Astrocyte (in vitro differentiated cells and primary cell): ENCODE measurements around the gene P3H3. TPM values are rescaled to one million over a fixed set of nuclear protein-coding genes. Genes with fewer than 3 reads are reported as not detected.

Experiments
- DNase-seq: peaks from one replicate; pipeline ENCODE4 v3.0.0-alpha.2; 2010; ENCODE audit warnings: low read depth
- FAIRE-seq: peaks from 2 replicates; lab custom pipeline; 2011; peaks lifted over from hg19 to GRCh38; lab: Jason Lieb, UNC
- H2AFZ ChIP-seq: 2 replicates; pipeline ENCODE4 v1.6.0; 2012; ENCODE audit warnings: low read depth, low read length, inconsistent platforms
- H3K27ac ChIP-seq: 2 replicates; pipeline ENCODE4 v1.5.1; 2011; ENCODE audit warnings: low read depth, low read length, inconsistent platforms
- H3K27me3 ChIP-seq: 2 replicates; pipeline ENCODE4 v1.6.0; 2011; ENCODE audit warnings: low read length, inconsistent platforms; ENCODE audit not compliant: insufficient read depth
- H3K36me3 ChIP-seq: 2 replicates; pipeline ENCODE4 v1.5.1; 2011; ENCODE audit warnings: low read length, inconsistent platforms; ENCODE audit not compliant: insufficient read depth
- H3K4me1 ChIP-seq: 2 replicates; pipeline ENCODE4 v1.5.1; 2011; ENCODE audit warnings: low read length, inconsistent platforms; ENCODE audit not compliant: insufficient read depth
- H3K4me2 ChIP-seq: 2 replicates; pipeline ENCODE4 v1.6.0; 2012; ENCODE audit warnings: low read length, inconsistent platforms
- H3K4me3 ChIP-seq: 2 replicates; pipeline ENCODE4 v1.5.1; 2011; ENCODE audit warnings: low read depth, mild to moderate bottlenecking, low read length, inconsistent platforms; ENCODE audit not compliant: insufficient read depth
- H3K79me2 ChIP-seq: 2 replicates; pipeline ENCODE4 v1.6.0; 2012; ENCODE audit warnings: mild to moderate bottlenecking, low read length, inconsistent platforms; ENCODE audit not compliant: insufficient read depth
- H3K9ac ChIP-seq: 2 replicates; pipeline ENCODE4 v1.6.0; 2012; ENCODE audit warnings: mild to moderate bottlenecking, low read length, inconsistent platforms
- H3K9me3 ChIP-seq: 2 replicates; pipeline ENCODE4 v1.5.1; 2012; ENCODE audit warnings: low read depth, mild to moderate bottlenecking, low read length, inconsistent platforms; ENCODE audit not compliant: insufficient read depth
- H4K20me1 ChIP-seq: 2 replicates; pipeline ENCODE4 v1.6.0; 2012; ENCODE audit warnings: low read length, inconsistent platforms; ENCODE audit not compliant: insufficient read depth
- H3K27ac Mint-ChIP-seq: one replicate; pipeline ENCODE4 v1.8.0; 2021; ENCODE audit warnings: mild to moderate bottlenecking, mixed read lengths; ENCODE audit not compliant: unreplicated experiment
- H3K27me3 Mint-ChIP-seq: one replicate; pipeline ENCODE4 v1.8.0; 2021; ENCODE audit warnings: low read depth, mixed read lengths; ENCODE audit not compliant: unreplicated experiment
- H3K36me3 Mint-ChIP-seq: one replicate; pipeline ENCODE4 v1.8.0; 2021; ENCODE audit warnings: low read depth, mixed read lengths; ENCODE audit not compliant: unreplicated experiment
- H3K4me1 Mint-ChIP-seq: one replicate; pipeline ENCODE4 v1.8.0; 2021; ENCODE audit warnings: low read depth, mixed read lengths; ENCODE audit not compliant: unreplicated experiment
- H3K4me3 Mint-ChIP-seq: one replicate; pipeline ENCODE4 v1.8.0; 2021; ENCODE audit warnings: mild to moderate bottlenecking, moderate library complexity, mixed read lengths; ENCODE audit not compliant: unreplicated experiment
- H3K9me3 Mint-ChIP-seq: one replicate; pipeline ENCODE4 v1.8.0; 2021; ENCODE audit warnings: mild to moderate bottlenecking, mixed read lengths; ENCODE audit not compliant: unreplicated experiment
- EZH2 ChIP-seq: IDR thresholded peaks from 2 replicates; pipeline ENCODE4 v1.6.1; 2012; ENCODE audit warnings: mild to moderate bottlenecking, low read length, inconsistent platforms; ENCODE audit not compliant: insufficient read depth
- total RNA-seq: library from RNA; stranded (reverse); gene quantifications from 2 replicates; pipeline ENCODE4 v1.2.1, GENCODE V29; 2021
- TF ChIP-seq, protein P1 (sequence below): IDR thresholded peaks from 2 replicates; pipeline ENCODE4 v1.5.1; 2011; ENCODE audit warnings: low read depth, mild to moderate bottlenecking, inconsistent platforms, low read length, moderate library complexity; ENCODE audit not compliant: insufficient read depth

The P3H3 gene
- total RNA-seq, 1 donor from 2014 or later = 101 TPM

DNA sequence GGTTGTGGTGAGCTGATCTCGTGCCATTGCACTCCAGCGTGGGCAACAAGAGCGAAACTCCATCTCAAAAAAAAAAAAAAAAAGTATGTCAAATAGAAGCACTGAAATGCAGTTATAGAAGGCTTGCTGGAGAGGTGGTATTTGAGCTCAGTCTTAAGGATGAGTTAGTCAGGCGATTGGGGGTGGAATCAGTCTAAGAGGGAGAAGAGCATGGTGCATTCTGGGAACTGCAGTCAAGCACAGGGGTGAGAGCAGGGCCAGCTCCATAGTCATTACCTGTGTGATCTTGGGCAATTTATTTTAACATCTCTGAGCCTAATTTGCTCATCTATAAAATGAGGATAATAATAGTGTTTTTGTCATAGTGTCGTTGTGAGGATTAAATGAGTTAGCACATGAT lies 6.7 kb downstream of the P3H3 start:
- FAIRE-seq = no peak
- H3K9me3 Mint-ChIP-seq = no peaks in the 10 kb centered on the region
- no peaks in the 10 kb centered on the region for H3K27me3 Mint-ChIP-seq
- no peak overlapping the region for H3K4me3 Mint-ChIP-seq
- Histone ChIP-seq H3K9me3 (no peaks in the 10 kb centered on the region), H3K9ac (no peak overlapping the region), H3K27ac (no peak overlapping the region), H3K4me1 (peaks cover 4% of the 10 kb centered on the region), H2AFZ (no peak overlapping the region), H3K27me3 (no peaks in the 10 kb centered on the region), H3K36me3 (peaks cover 37% of the 10 kb centered on the region), H3K4me3 (no peak overlapping the region), H3K4me2 (no peak overlapping the region), H3K79me2 (peaks cover 10% of the 10 kb centered on the region), H4K20me1 (peaks cover 27% of the 10 kb centered on the region)
- TF ChIP-seq, protein P1, sequence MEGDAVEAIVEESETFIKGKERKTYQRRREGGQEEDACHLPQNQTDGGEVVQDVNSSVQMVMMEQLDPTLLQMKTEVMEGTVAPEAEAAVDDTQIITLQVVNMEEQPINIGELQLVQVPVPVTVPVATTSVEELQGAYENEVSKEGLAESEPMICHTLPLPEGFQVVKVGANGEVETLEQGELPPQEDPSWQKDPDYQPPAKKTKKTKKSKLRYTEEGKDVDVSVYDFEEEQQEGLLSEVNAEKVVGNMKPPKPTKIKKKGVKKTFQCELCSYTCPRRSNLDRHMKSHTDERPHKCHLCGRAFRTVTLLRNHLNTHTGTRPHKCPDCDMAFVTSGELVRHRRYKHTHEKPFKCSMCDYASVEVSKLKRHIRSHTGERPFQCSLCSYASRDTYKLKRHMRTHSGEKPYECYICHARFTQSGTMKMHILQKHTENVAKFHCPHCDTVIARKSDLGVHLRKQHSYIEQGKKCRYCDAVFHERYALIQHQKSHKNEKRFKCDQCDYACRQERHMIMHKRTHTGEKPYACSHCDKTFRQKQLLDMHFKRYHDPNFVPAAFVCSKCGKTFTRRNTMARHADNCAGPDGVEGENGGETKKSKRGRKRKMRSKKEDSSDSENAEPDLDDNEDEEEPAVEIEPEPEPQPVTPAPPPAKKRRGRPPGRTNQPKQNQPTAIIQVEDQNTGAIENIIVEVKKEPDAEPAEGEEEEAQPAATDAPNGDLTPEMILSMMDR = no peak
- no peak for TF ChIP-seq EZH2
- no peaks in the 10 kb centered on the region for H3K4me1 Mint-ChIP-seq
- no peak for DNase-seq
- H3K36me3 Mint-ChIP-seq = peaks cover 10% of the 10 kb centered on the region
- H3K27ac Mint-ChIP-seq = no peak overlapping the region

DNA sequence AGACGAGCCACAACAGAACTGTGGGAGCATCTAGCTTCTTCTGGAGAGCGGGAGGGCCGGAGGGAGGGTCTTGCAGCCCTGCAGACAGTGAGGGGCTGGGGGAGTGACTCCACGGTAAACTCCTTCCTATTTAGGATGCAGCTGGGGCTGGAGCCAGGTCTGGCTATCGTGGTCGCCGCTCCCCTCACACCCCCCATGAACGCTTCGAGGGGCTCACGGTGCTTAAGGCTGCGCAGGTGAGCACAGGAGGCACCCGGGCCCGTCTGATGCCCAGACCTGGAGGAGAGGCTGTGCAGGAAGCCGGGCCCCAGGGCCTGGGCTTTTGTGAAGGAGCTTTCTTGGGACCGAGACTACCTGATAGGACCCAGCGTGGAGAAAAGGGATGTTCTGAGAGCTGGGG lies 8.6 kb downstream of the P3H3 start:
- Histone ChIP-seq H3K9me3 (no peaks in the 10 kb centered on the region), H3K27me3 (no peaks in the 10 kb centered on the region), H3K4me3 (no peak overlapping the region), H3K36me3 (peaks cover 35% of the 10 kb centered on the region), H3K4me1 (no peaks in the 10 kb centered on the region), H3K4me2 (no peak overlapping the region), H2AFZ (no peak overlapping the region), H3K9ac (no peak overlapping the region), H3K79me2 (no peaks in the 10 kb centered on the region), H4K20me1 (peaks cover 24% of the 10 kb centered on the region), H3K27ac (no peak overlapping the region)
- Mint-ChIP-seq H3K27ac (no peak overlapping the region), H3K4me1 (no peaks in the 10 kb centered on the region), H3K36me3 (peaks cover 7% of the 10 kb centered on the region), H3K9me3 (no peaks in the 10 kb centered on the region), H3K27me3 (no peaks in the 10 kb centered on the region), H3K4me3 (no peak overlapping the region)
- TF ChIP-seq, protein P1 = no peak
- TF ChIP-seq EZH2 = no peak
- DNase-seq (no peak), FAIRE-seq (no peak)

DNA sequence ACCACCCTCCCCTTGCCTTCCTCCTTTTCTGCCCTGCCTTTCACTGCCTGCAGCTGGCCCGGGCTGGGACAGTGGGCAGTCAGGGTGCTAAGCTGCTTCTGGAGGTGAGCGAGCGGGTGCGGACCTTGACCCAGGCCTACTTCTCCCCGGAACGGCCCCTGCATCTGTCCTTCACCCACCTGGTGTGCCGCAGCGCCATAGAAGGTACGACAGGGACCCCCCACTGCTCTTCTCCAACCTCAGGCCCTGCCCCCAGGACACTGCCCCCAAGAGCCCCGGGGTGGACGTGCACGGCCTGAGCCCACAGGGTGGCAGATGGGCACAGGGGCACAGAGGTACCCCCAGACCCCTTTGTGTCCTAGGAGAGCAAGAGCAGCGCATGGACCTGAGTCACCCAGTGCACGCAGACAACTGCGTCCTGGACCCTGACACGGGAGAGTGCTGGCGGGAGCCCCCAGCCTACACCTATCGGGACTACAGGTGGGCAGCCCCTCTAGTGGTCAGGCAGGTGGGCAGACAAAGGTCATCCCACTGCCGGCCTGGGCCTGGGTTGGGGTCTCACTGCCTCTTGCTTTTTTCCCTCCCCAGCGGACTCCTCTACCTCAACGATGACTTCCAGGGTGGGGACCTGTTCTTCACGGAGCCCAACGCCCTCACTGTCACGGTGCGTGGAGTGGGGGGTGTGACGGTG lies 9.3 kb downstream of the P3H3 start:
- no peak overlapping the region for H3K27ac Mint-ChIP-seq
- FAIRE-seq (no peak), DNase-seq (no peak)
- no peak overlapping the region for H3K4me2 ChIP-seq
- H3K4me3 ChIP-seq = no peak overlapping the region
- H3K36me3 ChIP-seq = peaks cover 34% of the 10 kb centered on the region
- no peaks in the 10 kb centered on the region for H3K9me3 ChIP-seq
- H3K36me3 Mint-ChIP-seq = peaks cover 7% of the 10 kb centered on the region
- H3K4me1 ChIP-seq = no peaks in the 10 kb centered on the region
- H3K4me1 Mint-ChIP-seq = no peaks in the 10 kb centered on the region
- H3K79me2 ChIP-seq = no peaks in the 10 kb centered on the region
- H3K9ac ChIP-seq = no peak overlapping the region
- no peaks in the 10 kb centered on the region for H3K9me3 Mint-ChIP-seq
- TF ChIP-seq EZH2 = no peak
- TF ChIP-seq, protein P1 = no peak
- H3K4me3 Mint-ChIP-seq = no peak overlapping the region
- no peaks in the 10 kb centered on the region for H3K27me3 ChIP-seq
- H3K27ac ChIP-seq = no peak overlapping the region
- no peak overlapping the region for H2AFZ ChIP-seq
- H4K20me1 ChIP-seq = peaks cover 25% of the 10 kb centered on the region
- H3K27me3 Mint-ChIP-seq = no peaks in the 10 kb centered on the region
